HTERT RPE-1 (cell line): Measurements from ENCODE around the gene PDX1.

Experiments
- in situ Hi-C: fragments of 300-500 bp; cut with MboI; formaldehyde crosslinking; loops from 4 replicates; pipeline ENCODE4 v1.14.3; 2020; ENCODE audit warnings: low sequenced_read_pairs

The PDX1 gene

GRCh38 chr13:27969082-27969865 lies 49.5 kb downstream of the PDX1 start, which contains the start of gene CDX2:
TSS of gene CDX2 (minus strand) at chr13:27969315. CDS start at chr13:27969006, 309 bp downstream.
- in situ Hi-C loops, result no loop called here

GRCh38 chr13:27969866-27970229 lies 50.0 kb downstream of the PDX1 start:
- in situ Hi-C loops, result no loop called here

GRCh38 chr13:27970382-27971235 lies 50.8 kb downstream of the PDX1 start:
- in situ Hi-C loops, result no loop called here

GRCh38 chr13:27971236-27971645 lies 51.4 kb downstream of the PDX1 start:
- in situ Hi-C loops, result no loop called here

- in situ Hi-C loops, result no loop called here
Observed at GRCh38 chr13:27971776-27972477, 52.1 kb downstream of the PDX1 start.

- in situ Hi-C loops, result no loop called here
Observed at GRCh38 chr13:27972478-27972820, 52.6 kb downstream of the PDX1 start.

- in situ Hi-C loops, result no loop called here
Observed at GRCh38 chr13:27973291-27973690, 53.5 kb downstream of the PDX1 start.

GRCh38 chr13:27973961-27974662 lies 54.3 kb downstream of the PDX1 start:
- in situ Hi-C loops, result no loop called here
